Stimulated activated CD8-positive, alpha-beta memory T cell treated with anti-CD3 and anti-CD28 coated beads, Interleukin-7, amount 100 ng/mL, for 48 hours (primary cell): ENCODE data around the gene UBE2I.

ENCODE experiments used
- DNase-seq, 2 donors: peaks; one replicate each; pipeline ENCODE4 v3.0.0-alpha.2; 2020; ENCODE audit warnings: low read depth in 1 of 2; ENCODE audit errors: extremely low read depth in 1 of 2

The UBE2I gene

DNA sequence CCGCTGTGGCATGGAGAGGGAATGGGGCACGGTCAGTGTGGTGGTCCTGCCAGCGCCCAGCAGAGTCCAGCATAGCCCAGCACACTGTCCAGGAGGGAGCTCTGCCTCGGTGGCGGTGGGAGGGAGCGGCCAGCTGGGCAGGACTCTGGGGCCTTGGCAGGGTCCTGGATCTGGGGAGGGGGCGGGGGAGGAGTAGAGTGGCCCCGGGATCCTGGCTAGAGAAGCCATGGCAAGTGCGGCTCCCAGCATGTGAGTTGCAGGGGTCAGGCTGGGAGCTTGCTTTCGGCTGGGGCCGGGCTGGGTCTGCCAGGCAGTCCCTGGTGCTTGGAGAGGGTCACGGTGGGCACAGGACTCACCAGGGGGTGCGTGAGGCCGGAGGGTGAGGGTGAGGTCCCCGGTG, 46.2 kb downstream of the UBE2I start:
- no peak for DNase-seq

- DNase-seq: no peak
Observed at GRCh38 chr16:1356061-1356900, 46.8 kb downstream of the UBE2I start.

GRCh38 chr16:1357906-1358566, 48.6 kb downstream of the UBE2I start:
- DNase-seq: no peak

GRCh38 chr16:1361685-1362360, 52.4 kb downstream of the UBE2I start:
- DNase-seq: no peak

- no peak for DNase-seq
Observed at GRCh38 chr16:1362807-1363206, 53.4 kb downstream of the UBE2I start.

GRCh38 chr16:1363501-1364041, 54.1 kb downstream of the UBE2I start:
- DNase-seq: peak; percentile 47 to 49

GRCh38 chr16:1364510-1364909, 55.1 kb downstream of the UBE2I start:
- DNase-seq: no peak

DNA sequence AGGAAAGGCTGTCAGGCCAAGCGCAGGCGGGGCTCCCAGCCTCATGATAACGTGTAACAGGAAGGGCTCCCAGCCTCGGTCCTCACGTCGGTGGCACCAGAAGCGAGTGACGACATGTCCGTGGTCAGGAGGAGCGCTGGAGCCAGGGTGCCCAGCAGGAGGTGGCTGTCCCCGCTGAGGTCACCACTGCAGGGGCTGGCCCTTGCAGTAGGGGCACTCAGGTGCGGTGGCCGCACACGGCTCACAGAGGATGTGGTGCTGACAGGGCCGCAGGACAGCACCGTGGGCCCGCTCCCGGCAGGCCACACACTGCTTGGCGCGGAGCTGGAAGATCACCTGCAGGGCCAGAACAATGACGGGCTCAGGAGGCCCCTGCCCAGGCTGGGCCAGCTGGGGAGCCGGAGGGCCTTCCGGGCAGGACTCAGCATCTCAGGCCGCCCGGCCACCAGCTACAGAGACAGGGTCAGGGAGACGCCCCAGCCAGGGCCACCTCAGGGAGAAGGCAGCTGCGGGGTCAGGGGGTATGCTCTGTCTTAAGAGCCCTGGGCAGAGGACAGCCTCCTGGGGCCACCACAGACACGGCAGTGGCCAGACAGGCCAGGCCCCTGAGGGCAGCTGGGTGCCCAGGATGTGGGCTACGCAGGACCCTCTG, 56.8 kb downstream of the UBE2I start:
- no peak for DNase-seq

DNA sequence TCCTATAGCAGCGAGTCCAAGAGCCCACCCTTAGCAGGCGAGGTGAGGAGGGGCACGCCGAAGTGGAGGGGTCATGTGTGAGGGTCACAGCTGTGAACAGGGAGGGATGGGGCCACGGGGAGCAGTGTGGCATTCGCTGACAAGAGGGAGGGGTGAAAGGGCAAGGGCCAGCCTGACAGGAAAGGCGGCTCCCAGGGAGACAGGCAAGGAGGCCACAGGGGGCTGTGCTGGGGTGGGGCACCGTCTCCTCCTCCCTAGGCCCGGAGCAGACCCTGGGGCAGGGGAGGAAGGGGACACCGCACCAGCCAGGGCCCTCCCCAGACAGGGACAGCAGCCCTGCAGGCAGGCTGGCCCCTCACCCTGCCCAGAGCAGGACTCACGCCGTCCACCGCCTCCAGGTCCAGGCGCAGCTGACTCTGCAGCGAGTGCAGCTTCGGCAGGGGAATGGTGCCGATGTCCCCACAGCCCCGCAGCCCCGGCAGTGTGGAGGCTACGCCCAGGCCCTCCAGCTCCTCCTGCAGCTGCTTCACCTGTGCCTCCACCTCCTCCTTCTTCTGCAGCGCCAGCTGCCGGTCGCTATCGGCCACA, 57.4 kb downstream of the UBE2I start:
- DNase-seq: no peak

- DNase-seq: no peak
Observed at GRCh38 chr16:1367486-1368174, 58.2 kb downstream of the UBE2I start.

DNA sequence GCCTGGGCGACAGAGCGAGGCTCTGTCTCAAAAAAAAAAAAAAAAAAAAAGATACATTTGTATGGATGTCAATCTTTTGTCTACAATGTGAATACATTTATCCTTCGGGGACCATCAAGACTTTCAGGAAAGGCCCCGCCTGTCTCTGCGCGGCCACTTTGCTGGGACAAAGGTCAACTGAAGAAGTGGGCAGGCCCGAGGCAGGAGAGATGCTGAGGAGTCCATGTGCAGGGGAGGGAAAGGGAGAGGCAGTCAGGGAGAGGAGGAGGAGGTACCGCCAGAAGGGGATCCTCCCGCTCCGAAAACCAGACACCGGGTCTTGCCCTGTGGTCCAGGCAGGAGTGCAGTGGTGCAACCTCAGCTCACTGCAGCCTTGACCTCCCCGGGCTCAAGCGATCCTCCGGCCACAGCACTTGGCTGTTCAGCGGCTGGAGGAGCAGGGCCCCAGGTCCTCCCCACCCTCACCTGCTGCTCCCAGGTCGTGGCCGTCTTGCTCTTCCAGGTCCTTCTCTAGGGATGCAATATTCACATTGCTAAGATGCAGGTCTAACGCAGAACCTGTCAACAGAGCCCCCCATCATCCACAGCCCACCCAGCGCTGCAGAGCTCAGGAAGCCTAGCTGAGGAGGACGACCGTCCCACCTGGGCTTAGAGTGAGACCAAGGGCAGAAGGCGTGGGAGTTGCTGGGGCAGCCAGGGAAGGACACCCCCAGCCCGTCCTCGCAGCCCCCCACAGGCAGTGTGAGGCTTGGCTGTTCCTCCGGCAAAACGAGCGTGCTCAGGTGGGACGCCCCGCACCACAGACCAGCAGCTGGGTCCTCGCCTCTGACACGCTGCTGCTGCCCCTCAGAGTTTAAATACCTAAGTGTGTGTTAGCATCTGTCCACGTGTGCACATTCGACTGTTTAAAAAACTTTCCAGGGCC, 61.9 kb downstream of the UBE2I start:
- DNase-seq: no peak

DNA sequence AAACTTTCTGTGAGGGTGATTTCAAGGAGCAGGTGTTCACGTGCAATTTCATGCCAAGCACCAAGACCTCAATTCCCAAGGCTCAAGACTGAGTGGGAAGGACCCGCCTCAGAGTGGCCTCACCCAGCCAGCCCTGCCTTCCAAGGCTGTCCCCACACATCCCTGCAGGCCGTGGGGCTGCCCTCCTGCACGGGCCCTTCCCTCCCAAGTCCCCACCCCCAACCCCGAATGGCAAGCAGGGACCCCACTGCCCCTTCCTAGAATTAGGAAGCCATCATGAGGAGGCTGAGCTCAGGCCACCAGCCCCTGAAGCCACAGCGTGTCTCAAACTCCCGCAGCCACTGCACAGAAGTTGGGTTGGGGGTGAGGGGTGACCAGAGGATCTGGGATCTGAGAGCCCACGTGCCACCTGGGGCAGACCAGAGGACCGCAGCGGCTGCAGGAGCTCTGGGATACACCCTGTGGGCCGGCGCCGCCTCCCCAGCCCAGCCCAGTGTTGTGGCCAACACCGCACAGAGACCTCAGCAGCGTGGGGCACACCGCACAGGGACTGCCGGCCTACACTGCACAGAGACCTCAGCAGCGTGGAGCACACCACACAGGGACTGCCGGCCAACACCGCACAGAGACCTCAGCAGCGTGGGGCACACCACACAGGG, 63.0 kb downstream of the UBE2I start:
- DNase-seq: no peak

GRCh38 chr16:1374418-1375297, 65.2 kb downstream of the UBE2I start:
- no peak for DNase-seq

GRCh38 chr16:1375298-1375640, 65.8 kb downstream of the UBE2I start:
- no peak for DNase-seq

DNA sequence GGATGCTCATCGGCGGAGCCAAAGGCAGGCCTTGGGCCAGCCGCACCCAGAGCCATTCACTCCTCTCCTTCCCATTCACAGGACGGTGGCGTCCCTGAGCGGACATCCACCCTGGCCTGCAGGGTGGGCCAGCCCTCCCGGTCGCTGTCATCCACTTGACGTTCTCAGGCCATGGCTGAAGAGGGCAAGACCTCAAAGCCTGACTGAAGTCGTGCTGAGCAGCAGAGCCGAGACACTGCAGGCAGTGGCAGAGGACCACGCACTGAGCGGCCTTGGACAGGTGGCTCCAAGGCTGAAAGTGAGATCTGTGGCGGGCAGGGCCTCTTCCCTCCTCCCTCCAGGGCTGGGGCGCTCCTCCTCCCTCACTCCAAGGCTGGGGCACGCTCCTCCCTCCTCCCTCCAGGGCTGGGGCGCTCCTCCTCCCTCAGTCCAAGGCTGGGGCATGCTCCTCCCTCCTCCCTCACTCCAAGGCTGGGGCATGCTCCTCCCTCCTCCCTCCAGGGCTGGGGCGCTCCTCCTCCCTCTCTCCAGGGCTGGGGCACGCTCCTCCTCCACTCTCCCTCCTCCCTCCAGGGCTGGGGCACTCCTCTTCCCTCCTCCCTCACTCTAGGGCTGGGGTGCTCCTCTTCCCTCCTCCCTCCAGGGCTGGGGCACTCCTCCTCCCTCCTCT, 66.4 kb downstream of the UBE2I start:
- no peak for DNase-seq
